ENCODE measurements around the gene EPS8. TPM values are rescaled to one million over a fixed set of nuclear protein-coding genes. Genes with fewer than 3 reads are reported as not detected.

The EPS8 gene
- total RNA-seq, 1 donor from 2014 or later, result 94.6 TPM

- H3K27me3 ChIP-seq, result no peaks in the 10 kb centered on the region
- H3K27ac ChIP-seq, result no peak overlapping the region
- intact Hi-C loops (cut with DNase I), result no loop called here
- H3K4me1 ChIP-seq, result peaks cover 0 to 38% of the 10 kb centered on the region in 2 donors
- TF ChIP-seq CTCF (IDR thresholded peaks at IDR 0.05), result no peak
- H3K4me3 ChIP-seq, result no peak overlapping the region
- no peaks in the 10 kb centered on the region for H3K9me3 ChIP-seq
- H3K36me3 ChIP-seq, result no peaks in the 10 kb centered on the region
- no peak for DNase-seq (ENCODE audit: low spot score in 2 of 2)
Measured at GRCh38 chr12:15777355-15778012, 11.7 kb downstream of the EPS8 start.

- DNase-seq (ENCODE audit: low spot score in 2 of 2), result no peak
- H3K27me3 ChIP-seq, result no peaks in the 10 kb centered on the region
- H3K27ac ChIP-seq, result no peak overlapping the region
- H3K4me3 ChIP-seq, result no peak overlapping the region
- TF ChIP-seq CTCF (IDR thresholded peaks at IDR 0.05), result no peak
- intact Hi-C loops (cut with DNase I), result no loop called here
- no peaks in the 10 kb centered on the region for H3K36me3 ChIP-seq
- H3K4me1 ChIP-seq, result peaks cover 3 to 42% of the 10 kb centered on the region in 2 donors
- no peaks in the 10 kb centered on the region for H3K9me3 ChIP-seq
Measured at GRCh38 chr12:15776532-15776931, 12.7 kb downstream of the EPS8 start.

GRCh38 chr12:15774819-15775218 lies 14.4 kb downstream of the EPS8 start:
- no peak for TF ChIP-seq CTCF (IDR thresholded peaks at IDR 0.05)

GRCh38 chr12:15772405-15773018 lies 16.7 kb downstream of the EPS8 start:
- peak overlapping the region; percentile 59 to 68 for H3K27ac ChIP-seq
- no peak for DNase-seq (ENCODE audit: low spot score in 2 of 2)
- H3K4me1 ChIP-seq, result peaks cover 3 to 46% of the 10 kb centered on the region in 2 donors
- H3K27me3 ChIP-seq, result no peaks in the 10 kb centered on the region
- peak in 2 of 3 experiments; percentile 27 to 35 for TF ChIP-seq CTCF (IDR thresholded peaks at IDR 0.05)
- no peaks in the 10 kb centered on the region for H3K9me3 ChIP-seq
- intact Hi-C loops (cut with DNase I), result no loop called here
- H3K4me3 ChIP-seq, result no peak overlapping the region
- H3K36me3 ChIP-seq, result no peaks in the 10 kb centered on the region

More at GRCh38 chr12:15774819-15775218, 14.4 kb downstream of the EPS8 start:
- peaks cover 3 to 45% of the 10 kb centered on the region in 2 donors for H3K4me1 ChIP-seq
- H3K27me3 ChIP-seq, result no peaks in the 10 kb centered on the region
- DNase-seq (ENCODE audit: low spot score in 2 of 2), result no peak
- H3K36me3 ChIP-seq, result no peaks in the 10 kb centered on the region
- intact Hi-C loops (cut with DNase I), result no loop called here
- no peaks in the 10 kb centered on the region for H3K9me3 ChIP-seq
- H3K4me3 ChIP-seq, result no peak overlapping the region
- no peak overlapping the region for H3K27ac ChIP-seq

- Histone ChIP-seq H3K9me3 (no peaks in the 10 kb centered on the region), H3K4me3 (no peak overlapping the region), H3K27me3 (no peaks in the 10 kb centered on the region), H3K4me1 (peaks cover 8 to 39% of the 10 kb centered on the region in 2 donors), H3K27ac (peak overlapping the region; percentile 59 to 68), H3K36me3 (no peaks in the 10 kb centered on the region)
- DNase-seq (ENCODE audit: low spot score in 2 of 2), result no peak
- TF ChIP-seq CTCF (IDR thresholded peaks at IDR 0.05), result no peak
- intact Hi-C loops (cut with DNase I), result no loop called here
Measured at GRCh38 chr12:15770581-15770980, 18.6 kb downstream of the EPS8 start.
